ENCODE data around the gene CCDC136.

CCDC136 gene

DNA sequence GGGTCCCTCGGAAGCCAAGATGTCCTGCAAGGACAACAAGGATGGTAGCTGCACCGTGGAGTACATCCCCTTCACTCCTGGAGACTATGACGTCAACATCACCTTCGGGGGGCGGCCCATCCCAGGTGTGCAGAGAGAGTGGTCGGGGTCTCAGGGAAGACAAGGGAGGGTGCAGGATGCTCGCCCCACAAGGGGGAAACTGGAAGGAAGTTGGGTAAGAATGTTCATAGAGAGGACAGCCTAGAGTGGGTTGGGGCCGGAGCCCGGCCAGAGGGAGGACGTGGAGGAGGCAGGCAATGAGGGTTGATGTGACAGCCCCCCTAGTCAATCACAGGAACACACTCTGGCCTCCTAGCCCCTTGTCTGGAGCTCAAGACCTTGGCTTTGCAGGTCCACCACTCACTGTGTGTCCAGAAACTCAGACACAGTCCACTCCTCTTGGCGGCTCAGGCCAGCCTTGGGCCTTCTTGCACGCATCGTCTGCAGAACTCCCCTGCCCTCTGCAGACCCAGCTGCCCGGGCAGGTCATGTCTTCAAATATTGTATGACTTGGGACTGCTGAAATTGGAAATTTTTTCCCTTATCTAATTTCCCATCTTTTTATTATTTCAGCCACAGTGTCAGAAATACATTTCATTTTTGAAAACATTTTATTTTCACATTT lies 55.1 kb downstream of the CCDC136 start:
- DNase-seq: no peak

DNA sequence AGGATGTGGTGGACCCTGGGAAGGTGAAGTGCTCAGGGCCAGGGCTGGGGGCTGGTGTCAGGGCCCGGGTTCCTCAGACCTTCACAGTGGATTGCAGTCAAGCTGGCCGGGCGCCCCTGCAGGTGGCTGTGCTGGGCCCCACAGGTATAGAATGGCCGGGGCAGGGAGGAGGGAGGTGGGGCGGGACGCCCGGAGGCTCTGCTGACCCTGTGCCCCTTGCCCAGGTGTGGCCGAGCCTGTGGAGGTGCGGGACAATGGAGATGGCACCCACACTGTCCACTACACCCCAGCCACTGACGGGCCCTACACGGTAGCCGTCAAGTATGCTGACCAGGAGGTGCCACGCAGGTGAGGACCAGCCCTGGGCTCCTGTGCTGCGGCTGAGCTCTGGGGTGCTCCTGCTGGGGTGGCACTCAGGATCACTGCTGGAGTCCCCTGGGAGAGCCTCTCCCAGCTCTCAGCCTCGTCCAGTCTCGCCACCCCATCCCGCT lies 56.0 kb downstream of the CCDC136 start:
- no peak for DNase-seq

DNA sequence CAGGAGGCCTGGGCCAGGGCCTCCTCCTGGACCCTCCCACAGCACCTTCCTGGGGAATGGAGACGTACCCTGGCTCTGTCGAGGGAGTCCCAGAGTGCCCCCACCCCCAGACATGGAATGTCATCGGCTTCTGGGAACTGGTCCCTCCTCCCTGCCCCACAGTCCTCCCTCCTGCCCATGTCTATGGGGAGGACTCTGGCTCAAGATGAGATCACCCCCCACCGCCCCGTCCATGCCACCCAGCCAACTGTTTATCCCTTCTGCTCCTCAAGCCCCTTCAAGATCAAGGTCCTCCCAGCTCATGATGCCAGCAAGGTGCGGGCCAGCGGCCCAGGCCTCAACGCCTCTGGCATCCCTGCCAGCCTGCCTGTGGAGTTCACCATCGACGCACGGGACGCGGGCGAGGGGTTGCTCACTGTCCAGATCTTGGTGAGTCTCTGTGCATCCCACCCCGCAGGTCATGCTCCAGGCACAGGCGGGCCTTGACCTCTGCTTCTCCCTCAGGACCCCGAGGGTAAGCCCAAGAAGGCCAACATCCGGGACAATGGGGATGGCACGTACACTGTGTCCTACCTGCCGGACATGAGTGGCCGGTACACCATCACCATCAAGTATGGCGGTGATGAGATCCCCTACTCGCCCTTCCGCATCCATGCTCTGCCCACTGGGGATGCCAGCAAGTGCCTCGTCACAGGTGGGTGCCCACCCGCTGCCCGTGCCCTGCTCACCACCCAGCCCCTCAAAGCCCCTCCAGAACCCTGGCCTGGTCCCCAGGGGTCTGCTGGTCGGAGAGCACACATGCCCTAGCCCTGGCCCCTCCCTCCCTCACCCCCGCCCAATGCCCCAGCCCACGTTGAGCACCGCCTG lies 56.8 kb downstream of the CCDC136 start:
- DNase-seq: no peak

DNA sequence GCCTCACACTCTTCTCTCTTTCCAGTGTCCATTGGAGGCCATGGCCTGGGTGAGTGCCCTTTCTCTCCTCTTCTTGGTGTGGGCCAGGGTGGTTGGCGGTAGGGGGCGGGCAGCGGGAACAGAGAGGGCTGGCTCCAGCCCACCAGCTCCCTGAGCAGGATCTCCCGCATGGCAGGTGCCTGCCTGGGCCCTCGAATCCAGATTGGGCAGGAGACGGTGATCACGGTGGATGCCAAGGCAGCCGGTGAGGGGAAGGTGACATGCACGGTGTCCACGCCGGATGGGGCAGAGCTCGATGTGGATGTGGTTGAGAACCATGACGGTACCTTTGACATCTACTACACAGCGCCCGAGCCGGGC lies 57.4 kb downstream of the CCDC136 start:
- DNase-seq: no peak

DNA sequence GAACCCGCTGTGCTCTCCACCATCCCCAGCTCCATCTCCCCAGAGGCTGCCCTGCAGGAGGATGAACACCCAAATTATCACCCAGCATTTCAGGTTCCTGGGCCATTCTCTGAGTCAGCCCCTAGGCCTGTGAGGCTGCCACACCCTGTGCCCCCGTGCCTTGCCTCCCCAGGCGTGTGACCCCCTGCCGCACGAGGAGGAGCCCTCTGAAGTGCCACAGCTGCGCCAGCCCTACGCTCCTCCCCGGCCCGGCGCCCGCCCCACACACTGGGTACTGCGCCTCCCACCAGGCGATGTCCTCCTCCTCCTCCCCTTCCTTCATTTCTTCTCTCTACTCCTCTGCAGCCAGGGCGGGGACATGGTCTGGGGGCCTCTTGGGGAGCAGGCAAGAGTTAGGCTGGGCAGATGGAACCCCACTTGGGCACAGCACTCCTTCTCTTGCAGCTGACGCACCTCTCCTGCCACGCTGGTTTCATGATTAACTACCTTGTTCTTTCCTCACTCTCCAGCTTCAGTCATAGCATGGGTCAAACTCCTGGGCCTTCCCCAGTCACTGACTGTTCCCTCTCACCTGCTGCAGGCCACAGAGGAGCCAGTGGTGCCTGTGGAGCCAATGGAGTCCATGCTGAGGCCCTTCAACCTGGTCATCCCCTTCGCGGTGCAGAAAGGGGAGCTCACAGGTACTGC lies 58.2 kb downstream of the CCDC136 start:
- no peak for DNase-seq

DNA sequence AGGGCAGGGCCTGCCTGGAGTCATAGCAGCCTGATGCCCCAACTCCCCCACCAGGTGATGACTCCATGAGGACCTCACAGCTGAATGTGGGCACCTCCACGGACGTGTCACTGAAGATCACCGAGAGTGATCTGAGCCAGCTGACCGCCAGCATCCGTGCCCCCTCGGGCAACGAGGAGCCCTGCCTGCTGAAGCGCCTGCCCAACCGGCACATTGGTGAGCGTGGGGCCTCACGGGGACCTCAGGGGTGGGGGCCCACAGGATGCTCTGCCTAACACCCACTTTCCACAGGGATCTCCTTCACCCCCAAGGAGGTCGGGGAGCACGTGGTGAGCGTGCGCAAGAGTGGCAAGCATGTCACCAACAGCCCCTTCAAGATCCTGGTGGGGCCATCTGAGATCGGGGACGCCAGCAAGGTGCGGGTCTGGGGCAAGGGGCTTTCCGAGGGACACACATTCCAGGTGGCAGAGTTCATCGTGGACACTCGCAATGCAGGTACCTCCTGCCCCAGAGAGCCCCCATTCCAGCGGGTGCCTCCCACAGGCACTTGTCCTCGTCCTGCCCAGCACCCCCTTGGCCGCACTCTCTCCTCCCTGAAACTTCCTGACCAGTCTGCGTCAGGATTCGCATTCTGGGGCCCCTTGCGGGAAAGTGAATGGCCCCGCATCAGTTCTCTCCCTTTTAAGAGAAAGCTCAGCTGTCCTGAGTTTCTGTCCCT lies 60.9 kb downstream of the CCDC136 start:
- no peak for DNase-seq

DNA sequence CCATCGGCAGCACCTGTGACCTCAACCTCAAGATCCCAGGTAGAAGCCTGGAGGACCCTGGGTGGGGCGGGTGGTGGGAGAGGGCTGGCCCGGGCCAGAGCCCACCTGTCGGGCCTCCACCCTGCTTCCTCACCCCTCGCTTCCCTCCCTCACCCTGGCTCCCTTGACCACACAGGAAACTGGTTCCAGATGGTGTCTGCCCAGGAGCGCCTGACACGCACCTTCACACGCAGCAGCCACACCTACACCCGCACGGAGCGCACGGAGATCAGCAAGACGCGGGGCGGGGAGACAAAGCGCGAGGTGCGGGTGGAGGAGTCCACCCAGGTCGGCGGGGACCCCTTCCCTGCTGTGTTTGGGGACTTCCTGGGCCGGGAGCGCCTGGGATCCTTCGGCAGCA lies 62.0 kb downstream of the CCDC136 start:
- no peak for DNase-seq

DNA sequence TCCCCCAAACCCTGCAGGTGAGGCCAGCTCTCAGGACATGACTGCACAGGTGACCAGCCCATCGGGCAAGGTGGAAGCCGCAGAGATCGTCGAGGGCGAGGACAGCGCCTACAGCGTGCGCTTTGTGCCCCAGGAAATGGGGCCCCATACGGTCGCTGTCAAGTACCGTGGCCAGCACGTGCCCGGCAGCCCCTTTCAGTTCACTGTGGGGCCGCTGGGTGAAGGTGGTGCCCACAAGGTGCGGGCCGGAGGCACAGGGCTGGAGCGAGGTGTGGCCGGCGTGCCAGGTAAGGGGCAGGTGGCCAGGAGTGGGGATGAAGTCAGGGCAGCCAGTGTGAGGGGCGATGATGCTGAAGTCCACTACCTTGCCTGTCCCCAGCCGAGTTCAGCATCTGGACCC lies 62.6 kb downstream of the CCDC136 start:
- no peak for DNase-seq

DNA sequence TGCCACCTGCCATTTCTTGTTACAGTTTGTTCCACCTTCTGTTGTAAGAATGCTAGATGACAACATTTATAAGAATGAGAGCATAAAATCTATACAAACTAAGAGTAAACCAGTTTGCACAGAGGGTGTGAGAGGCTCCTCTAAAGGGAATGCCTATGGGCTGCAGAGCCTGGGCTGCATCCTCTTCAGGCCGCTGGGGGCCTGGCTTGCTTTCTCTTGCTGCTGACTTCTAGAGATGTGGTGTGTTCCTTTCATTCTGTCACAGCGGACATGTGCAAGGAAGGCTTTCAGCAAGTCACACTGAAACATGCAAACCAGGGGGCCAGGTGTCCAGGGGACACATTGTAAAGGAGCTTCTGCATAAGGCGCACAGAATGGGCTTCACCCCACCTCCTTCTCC lies 63.8 kb downstream of the CCDC136 start:
- DNase-seq: no peak

DNA sequence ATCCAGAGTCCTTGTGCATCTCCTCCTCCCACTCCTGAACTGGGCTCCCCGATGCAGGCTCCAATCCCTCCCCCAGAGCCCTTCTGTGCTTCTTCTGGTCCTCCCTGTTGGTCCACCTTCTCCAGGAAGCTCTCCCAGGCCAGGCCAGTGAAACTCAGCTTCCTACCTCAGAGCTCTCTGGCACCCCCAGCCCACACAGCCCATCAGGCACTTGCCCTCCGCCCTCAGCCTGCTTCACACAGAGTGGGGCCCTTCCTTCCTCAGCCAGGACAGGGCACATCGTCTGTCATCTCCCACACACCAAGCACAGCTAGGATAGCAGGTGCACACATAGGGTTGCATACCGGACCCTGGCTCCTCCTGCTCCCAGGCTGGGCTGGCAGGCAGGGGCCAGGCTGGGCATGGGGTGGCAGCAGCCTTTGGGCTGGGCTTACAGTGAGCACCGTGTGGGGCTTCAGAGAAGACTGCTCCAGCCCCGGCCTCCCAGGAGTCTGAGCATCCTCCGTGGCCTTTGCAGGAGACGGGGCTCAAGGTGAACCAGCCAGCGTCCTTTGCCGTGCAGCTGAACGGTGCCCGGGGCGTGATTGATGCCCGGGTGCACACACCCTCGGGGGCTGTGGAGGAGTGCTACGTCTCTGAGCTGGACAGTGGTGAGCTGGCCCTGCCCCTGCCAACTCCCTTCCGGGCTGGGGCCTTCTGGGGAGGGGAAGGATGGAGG lies 64.4 kb downstream of the CCDC136 start:
- DNase-seq: no peak

DNA sequence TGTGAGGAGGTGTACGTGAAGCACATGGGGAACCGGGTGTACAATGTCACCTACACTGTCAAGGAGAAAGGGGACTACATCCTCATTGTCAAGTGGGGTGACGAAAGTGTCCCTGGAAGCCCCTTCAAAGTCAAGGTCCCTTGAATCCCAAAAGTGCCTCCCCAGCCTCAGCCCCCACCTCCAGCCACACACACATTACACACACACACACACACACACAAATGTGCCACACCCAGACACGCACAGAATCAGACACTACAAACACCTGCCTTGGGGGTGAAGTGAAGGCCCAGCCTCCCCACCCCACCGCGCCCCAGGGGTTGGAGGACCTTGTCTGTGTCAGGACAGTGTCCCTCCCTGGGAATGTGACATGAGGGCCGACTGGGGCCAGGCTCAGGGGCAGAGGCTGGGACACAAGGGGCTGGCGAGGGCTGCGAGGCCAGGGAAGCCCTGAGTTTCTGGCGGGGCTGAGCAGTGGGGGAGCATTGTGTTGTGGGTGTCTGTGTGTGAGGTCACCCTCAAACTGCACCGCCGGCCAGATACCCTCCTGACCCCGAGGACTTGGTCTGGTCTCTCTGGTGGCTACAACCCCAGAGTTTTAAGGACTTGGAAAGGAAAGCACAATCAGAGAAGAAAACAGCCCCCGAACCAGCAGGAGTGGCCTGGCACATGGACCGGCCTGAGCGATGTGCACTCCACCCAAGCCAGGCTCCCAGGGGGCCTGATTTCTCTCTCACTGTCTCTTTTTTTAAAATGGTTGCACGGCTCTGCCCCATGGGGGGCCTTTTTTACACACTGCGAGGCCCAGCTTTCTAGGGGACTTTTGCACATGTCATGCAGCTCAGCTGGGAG lies 66.8 kb downstream of the CCDC136 start:
- no peak for DNase-seq

DNA sequence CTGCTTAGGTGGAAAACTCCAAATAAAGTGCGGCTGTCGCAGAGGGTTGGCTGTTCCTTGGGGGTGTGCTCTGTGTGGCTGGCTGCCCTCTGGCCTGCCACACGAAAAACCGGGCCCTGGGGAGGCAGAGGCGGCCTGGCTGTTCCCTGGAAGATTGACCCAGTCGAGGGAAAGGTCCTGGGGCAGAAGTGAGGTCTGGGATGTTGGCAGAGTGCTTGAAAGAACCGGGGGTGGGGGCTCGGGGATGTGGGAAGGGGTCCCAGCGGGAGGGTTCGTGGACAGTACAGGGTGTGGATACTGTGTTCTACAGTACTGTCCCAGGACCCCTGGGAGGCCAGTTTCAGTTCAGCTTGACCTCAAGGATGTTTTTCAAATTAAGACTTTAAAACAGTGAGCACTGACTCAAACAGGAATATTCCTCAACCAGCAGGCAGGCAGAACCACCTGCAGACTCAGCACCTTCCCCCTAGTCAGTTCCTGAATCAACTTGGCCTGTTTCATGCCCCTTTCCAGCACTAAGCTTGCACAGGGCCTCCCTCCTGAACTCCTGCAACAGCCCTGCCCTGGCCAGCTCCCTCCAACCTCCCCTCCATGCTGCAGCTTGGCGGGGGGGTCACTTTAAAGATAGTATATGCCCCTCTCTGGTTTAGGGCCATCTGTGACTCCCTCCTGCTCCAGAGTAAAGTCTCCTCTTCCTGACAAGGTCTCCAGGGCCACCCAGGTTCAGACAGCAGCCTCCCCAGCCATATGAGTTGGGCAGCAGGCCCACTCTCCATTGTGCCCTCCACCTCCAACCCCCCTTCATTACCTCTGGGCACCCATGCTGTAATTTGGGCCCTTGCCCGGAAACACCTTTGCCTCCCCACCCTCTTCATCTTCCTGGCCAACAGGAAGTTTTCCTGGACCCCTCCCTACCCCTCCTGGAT lies 67.7 kb downstream of the CCDC136 start:
- DNase-seq: no peak

DNA sequence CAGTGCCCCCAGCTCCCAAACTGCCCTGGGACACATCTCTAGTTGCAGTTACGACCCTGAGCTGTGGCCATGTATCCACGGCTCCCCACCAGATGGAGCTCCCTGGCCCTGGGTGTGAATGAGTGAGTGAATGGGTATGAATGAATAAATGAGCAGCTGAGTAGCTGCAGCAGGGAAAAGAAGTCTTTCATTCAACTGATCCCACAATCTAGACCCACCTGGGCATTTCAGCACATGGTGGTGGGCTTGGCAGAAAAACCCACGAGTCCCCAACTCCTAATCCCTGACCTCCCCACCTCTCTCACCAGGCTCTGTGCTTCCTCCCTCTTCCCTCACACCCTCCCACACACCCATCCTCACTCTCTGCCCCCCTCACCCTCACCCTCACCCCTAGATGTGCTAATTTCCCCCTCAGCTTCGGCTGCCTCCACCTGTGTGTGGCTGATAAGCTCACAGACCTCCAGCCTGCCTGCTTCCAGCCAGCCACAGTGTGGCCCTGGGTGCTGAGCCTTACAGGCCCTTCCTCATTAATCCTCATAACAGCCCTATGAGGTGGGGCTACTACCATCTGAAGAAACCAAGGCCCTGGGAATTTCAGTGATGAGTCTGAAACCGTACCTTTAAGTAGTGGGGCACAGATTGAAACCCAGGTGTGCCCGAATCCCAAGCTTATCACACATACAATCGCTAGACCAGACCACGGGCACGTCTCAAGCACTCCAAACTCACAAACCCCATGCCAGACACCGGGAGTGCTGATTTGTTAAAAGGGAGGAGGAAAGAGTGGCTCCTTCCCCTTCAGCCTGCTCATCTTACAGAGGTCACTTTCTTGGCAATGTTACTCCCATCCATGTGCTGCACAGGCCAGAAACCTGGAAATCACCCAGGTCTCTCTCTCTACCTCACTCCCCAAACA lies 68.6 kb downstream of the CCDC136 start:
- DNase-seq: no peak

DNA sequence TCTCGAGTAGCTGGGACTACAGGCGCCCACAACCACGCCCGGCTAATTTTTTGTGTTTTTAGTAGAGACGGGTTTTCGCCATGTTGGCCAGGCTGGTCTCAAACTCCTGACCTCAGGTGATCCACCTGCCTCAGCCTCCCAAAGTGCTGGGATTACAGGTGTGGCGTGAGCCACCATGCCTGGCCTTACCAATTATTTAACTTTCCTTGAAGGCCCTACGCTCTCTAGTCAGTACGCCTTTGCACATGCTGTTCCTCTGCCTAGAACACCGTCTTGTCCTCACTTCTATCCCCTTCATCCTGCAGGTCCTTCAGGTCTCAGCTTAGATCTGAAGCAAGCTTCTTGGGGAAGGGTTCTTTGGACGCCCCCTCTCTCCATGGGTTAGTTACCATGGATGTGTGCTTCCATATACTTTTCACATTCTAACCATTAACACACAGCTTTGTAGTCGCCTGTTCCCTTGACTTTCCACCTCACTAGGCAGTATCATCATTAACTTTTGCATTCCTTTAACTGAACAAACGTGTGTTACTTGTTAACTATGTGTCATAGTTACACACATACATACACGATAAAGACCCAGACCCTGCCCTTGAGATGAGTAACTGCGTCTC lies 70.3 kb downstream of the CCDC136 start:
- no peak for DNase-seq

DNA sequence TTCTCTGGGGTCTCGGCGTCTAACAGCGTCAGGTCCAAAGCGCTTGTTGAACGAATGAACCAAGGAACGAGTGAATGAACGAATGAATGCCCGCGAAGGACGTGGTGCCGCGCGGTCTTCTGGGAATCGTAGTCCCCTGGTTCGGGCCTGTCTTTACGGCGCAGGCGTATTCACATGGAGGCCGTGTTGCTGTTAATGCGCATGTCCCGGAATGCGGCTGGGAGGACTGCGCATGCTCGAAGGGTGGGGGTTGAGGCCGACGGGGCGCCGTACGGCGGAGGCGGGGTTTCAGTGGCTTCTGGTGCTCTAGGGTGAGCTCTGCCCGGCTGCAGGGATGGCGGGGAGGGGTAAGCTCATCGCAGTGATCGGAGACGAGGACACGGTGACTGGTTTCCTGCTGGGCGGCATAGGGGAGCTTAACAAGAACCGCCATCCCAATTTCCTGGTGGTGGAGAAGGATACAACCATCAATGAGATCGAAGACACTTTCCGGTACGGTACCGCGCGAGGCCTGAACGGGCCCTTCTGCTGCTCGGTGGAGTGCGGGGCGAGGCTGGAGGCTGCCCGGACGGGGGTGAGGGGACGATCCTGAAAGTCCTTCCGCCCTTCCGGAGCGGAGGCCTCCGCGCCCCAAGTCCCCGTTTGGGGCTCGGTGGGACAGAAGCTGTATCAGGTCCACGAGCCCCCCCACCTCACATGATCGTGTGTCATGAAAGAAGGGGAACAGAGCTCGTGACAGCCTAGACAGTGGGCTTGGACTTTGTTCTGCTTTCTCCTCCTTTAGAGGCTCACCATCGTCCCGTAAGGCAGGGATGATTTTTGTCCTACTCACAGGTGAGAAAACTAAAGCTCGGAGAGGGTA lies 71.0 kb downstream of the CCDC136 start, which contains the start of gene ATP6V1F:
TSS of gene ATP6V1F (plus strand) at position 286 of the 862 bp plus-strand sequence. CDS start at position 335, 49 bp downstream.
- DNase-seq: peak; percentile 98 to 100

DNA sequence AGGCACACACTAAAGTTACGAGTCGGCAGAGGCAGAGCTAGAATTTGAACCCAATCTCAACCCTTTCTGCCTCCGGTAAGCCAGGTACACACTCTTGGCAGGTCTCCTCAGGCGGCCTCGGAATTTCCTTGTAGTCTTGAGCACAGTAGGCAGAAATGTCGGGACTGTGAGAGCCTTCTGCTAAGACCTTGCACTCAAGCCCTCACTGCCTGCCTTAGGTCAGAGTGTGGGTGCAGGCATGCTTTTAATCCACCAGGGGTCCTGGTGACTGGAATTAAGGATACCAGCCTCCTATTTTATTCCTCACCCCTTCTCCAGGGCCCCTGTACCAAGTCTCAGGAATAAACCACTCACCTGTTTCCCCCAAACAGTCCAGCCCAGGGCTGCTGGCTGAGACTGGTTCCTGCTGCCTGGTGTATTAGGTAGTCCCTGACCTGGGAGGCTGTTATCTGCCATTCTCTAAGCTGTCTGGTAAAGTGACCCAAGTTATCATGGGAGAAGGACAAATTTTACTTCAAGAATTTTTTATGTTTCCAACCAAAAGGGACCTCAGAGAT lies 71.7 kb downstream of the CCDC136 start:
- peak; percentile 32 to 33 for DNase-seq

DNA sequence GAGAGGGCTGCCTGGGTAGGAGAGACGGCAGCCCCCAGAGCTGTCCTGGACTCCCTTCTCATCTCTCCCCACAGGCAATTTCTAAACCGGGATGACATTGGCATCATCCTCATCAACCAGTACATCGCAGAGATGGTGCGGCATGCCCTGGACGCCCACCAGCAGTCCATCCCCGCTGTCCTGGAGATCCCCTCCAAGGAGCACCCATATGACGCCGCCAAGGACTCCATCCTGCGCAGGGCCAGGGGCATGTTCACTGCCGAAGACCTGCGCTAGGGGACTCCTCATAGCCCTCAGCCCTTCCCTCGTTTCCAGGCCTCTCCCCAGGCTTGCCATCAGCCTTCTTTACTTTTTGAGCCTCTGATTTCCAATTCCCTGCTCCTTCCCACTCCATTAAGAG lies 73.5 kb downstream of the CCDC136 start:
- no peak for DNase-seq

Measured in activated CD4-positive, alpha-beta T cell treated with anti-CD3 and anti-CD28 coated beads for 4 hours (primary cell).